Body of pancreas (tissue), 4 donors: ENCODE measurements around the gene MON1B.

Source experiments
- CTCF ChIP-seq, 7 experiments: fragments of 450-650 bp in 4 of 7; fragments of 200-600 bp in 3 of 7; sonication (generic) in 3 of 7; IDR thresholded peaks; one replicate each; pipeline ENCODE4 v1.5.1; 2016 to 2019; ENCODE audit warnings: antibody characterized with exemption in 7 of 7
- POLR2A ChIP-seq, 3 donors: fragments of 450-650 bp; IDR thresholded peaks; one replicate each; pipeline ENCODE4 v1.6.1; 2016; ENCODE audit warnings: antibody characterized with exemption in 3 of 3, mild to moderate bottlenecking in 2 of 3

- TF ChIP-seq CTCF (IDR thresholded peaks at IDR 0.05) (no peak), POLR2A (IDR thresholded peaks at IDR 0.05) (no peak)
These were observed 42.9 kb upstream of the MON1B start for GRCh38 chr16:77148121-77148520.
